Measurements from ENCODE around the gene DCUN1D3.
A peak's percentile ranks its signal among the peaks of the same experiment; 100 is the strongest.

The DCUN1D3 gene

GRCh38 chr16:20883554-20884239, 16.5 kb downstream of the DCUN1D3 start:
- peaks cover 19% of the 10 kb centered on the region for H3K4me1 Mint-ChIP-seq
- peaks cover 13% of the 10 kb centered on the region for H3K36me3 Mint-ChIP-seq
- no peak overlapping the region for H3K27ac Mint-ChIP-seq
- ATAC-seq, result no peak
- no peaks in the 10 kb centered on the region for H3K9me3 Mint-ChIP-seq
- H3K4me3 Mint-ChIP-seq, result no peak overlapping the region
- no peaks in the 10 kb centered on the region for H3K27me3 Mint-ChIP-seq

- Mint-ChIP-seq H3K4me1 (peaks cover 26% of the 10 kb centered on the region), H3K36me3 (peaks cover 12% of the 10 kb centered on the region), H3K27me3 (no peaks in the 10 kb centered on the region), H3K9me3 (peaks cover 3% of the 10 kb centered on the region), H3K4me3 (no peak overlapping the region), H3K27ac (no peak overlapping the region)
- ATAC-seq, result no peak
Observed at GRCh38 chr16:20881503-20881878, 18.7 kb downstream of the DCUN1D3 start.

GRCh38 chr16:20880867-20881502, 19.2 kb downstream of the DCUN1D3 start:
- Mint-ChIP-seq H3K4me1 (peaks cover 28% of the 10 kb centered on the region), H3K27ac (no peak overlapping the region), H3K9me3 (peaks cover 3% of the 10 kb centered on the region), H3K27me3 (no peaks in the 10 kb centered on the region), H3K4me3 (no peak overlapping the region), H3K36me3 (peaks cover 12% of the 10 kb centered on the region)
- ATAC-seq, result no peak

GRCh38 chr16:20879175-20880040, 20.8 kb downstream of the DCUN1D3 start:
- peaks cover 3% of the 10 kb centered on the region for H3K9me3 Mint-ChIP-seq
- peak; percentile 43 for ATAC-seq
- peak overlapping the region; percentile 69 for H3K27ac Mint-ChIP-seq
- H3K4me1 Mint-ChIP-seq, result peaks cover 44% of the 10 kb centered on the region
- no peaks in the 10 kb centered on the region for H3K27me3 Mint-ChIP-seq
- peaks cover 10% of the 10 kb centered on the region for H3K36me3 Mint-ChIP-seq
- H3K4me3 Mint-ChIP-seq, result no peak overlapping the region

- H3K36me3 Mint-ChIP-seq, result peaks cover 5% of the 10 kb centered on the region
- no peak overlapping the region for H3K4me3 Mint-ChIP-seq
- no peaks in the 10 kb centered on the region for H3K27me3 Mint-ChIP-seq
- H3K9me3 Mint-ChIP-seq, result peaks cover 3% of the 10 kb centered on the region
- peaks cover 50% of the 10 kb centered on the region for H3K4me1 Mint-ChIP-seq
- peak overlapping the region; percentile 69 for H3K27ac Mint-ChIP-seq
- ATAC-seq, result peak; percentile 58
Observed at GRCh38 chr16:20878682-20879147, 21.4 kb downstream of the DCUN1D3 start.

GRCh38 chr16:20875355-20875650, 24.9 kb downstream of the DCUN1D3 start:
- peak overlapping the region; percentile 84 for H3K27ac Mint-ChIP-seq
- peaks cover 3% of the 10 kb centered on the region for H3K9me3 Mint-ChIP-seq
- peak overlapping the region; percentile 53 for H3K4me3 Mint-ChIP-seq
- peaks cover 57% of the 10 kb centered on the region for H3K4me1 Mint-ChIP-seq
- no peaks in the 10 kb centered on the region for H3K27me3 Mint-ChIP-seq
- peaks cover 5% of the 10 kb centered on the region for H3K36me3 Mint-ChIP-seq
- ATAC-seq, result peak; percentile 78

GRCh38 chr16:20874088-20874581, 26.0 kb downstream of the DCUN1D3 start:
- no peak for ATAC-seq

GRCh38 chr16:20873331-20873730, 26.8 kb downstream of the DCUN1D3 start:
- Mint-ChIP-seq H3K4me1 (peaks cover 49% of the 10 kb centered on the region), H3K36me3 (peaks cover 5% of the 10 kb centered on the region), H3K27ac (peak overlapping the region; percentile 84), H3K4me3 (no peak overlapping the region), H3K9me3 (peaks cover 3% of the 10 kb centered on the region), H3K27me3 (no peaks in the 10 kb centered on the region)
- ATAC-seq, result no peak

More at GRCh38 chr16:20874088-20874581, 26.0 kb downstream of the DCUN1D3 start:
- Mint-ChIP-seq H3K4me3 (peak overlapping the region; percentile 15), H3K27ac (peak overlapping the region; percentile 84), H3K4me1 (peaks cover 53% of the 10 kb centered on the region), H3K27me3 (no peaks in the 10 kb centered on the region), H3K36me3 (peaks cover 5% of the 10 kb centered on the region), H3K9me3 (peaks cover 3% of the 10 kb centered on the region)

GRCh38 chr16:20871941-20872815, 28.0 kb downstream of the DCUN1D3 start:
- H3K9me3 Mint-ChIP-seq, result peaks cover 3% of the 10 kb centered on the region
- ATAC-seq, result no peak
- peaks cover 12% of the 10 kb centered on the region for H3K36me3 Mint-ChIP-seq
- H3K27me3 Mint-ChIP-seq, result no peaks in the 10 kb centered on the region
- H3K4me1 Mint-ChIP-seq, result peaks cover 51% of the 10 kb centered on the region
- no peak overlapping the region for H3K27ac Mint-ChIP-seq
- H3K4me3 Mint-ChIP-seq, result no peak overlapping the region

GRCh38 chr16:20871258-20871657, 28.9 kb downstream of the DCUN1D3 start:
- H3K4me3 Mint-ChIP-seq, result no peak overlapping the region
- H3K27ac Mint-ChIP-seq, result no peak overlapping the region
- H3K4me1 Mint-ChIP-seq, result peaks cover 54% of the 10 kb centered on the region
- no peak for ATAC-seq
- H3K9me3 Mint-ChIP-seq, result no peaks in the 10 kb centered on the region
- H3K36me3 Mint-ChIP-seq, result peaks cover 17% of the 10 kb centered on the region
- no peaks in the 10 kb centered on the region for H3K27me3 Mint-ChIP-seq

- Mint-ChIP-seq H3K36me3 (peaks cover 18% of the 10 kb centered on the region), H3K27me3 (no peaks in the 10 kb centered on the region), H3K27ac (no peak overlapping the region), H3K9me3 (no peaks in the 10 kb centered on the region), H3K4me3 (no peak overlapping the region), H3K4me1 (peaks cover 52% of the 10 kb centered on the region)
- no peak for ATAC-seq
Observed at GRCh38 chr16:20870122-20870820, 29.9 kb downstream of the DCUN1D3 start.

- no peak overlapping the region for H3K27ac Mint-ChIP-seq
- no peak overlapping the region for H3K4me3 Mint-ChIP-seq
- peaks cover 49% of the 10 kb centered on the region for H3K4me1 Mint-ChIP-seq
- no peak for ATAC-seq
- peaks cover 18% of the 10 kb centered on the region for H3K36me3 Mint-ChIP-seq
- H3K27me3 Mint-ChIP-seq, result no peaks in the 10 kb centered on the region
- H3K9me3 Mint-ChIP-seq, result no peaks in the 10 kb centered on the region
Observed at GRCh38 chr16:20868890-20869289, 31.3 kb downstream of the DCUN1D3 start.

GRCh38 chr16:20867585-20867984, 32.6 kb downstream of the DCUN1D3 start:
- ATAC-seq, result no peak
- no peak overlapping the region for H3K4me3 Mint-ChIP-seq
- H3K4me1 Mint-ChIP-seq, result peaks cover 45% of the 10 kb centered on the region
- H3K27me3 Mint-ChIP-seq, result no peaks in the 10 kb centered on the region
- H3K36me3 Mint-ChIP-seq, result peaks cover 18% of the 10 kb centered on the region
- H3K27ac Mint-ChIP-seq, result no peak overlapping the region
- no peaks in the 10 kb centered on the region for H3K9me3 Mint-ChIP-seq

GRCh38 chr16:20866801-20867200, 33.4 kb downstream of the DCUN1D3 start:
- H3K4me3 Mint-ChIP-seq, result no peak overlapping the region
- no peak for ATAC-seq
- no peaks in the 10 kb centered on the region for H3K9me3 Mint-ChIP-seq
- H3K27me3 Mint-ChIP-seq, result no peaks in the 10 kb centered on the region
- H3K4me1 Mint-ChIP-seq, result peaks cover 45% of the 10 kb centered on the region
- peak overlapping the region; percentile 28 for H3K27ac Mint-ChIP-seq
- peaks cover 26% of the 10 kb centered on the region for H3K36me3 Mint-ChIP-seq
